Measurements from ENCODE around the gene LRMDA.

The LRMDA gene

GRCh38 chr10:76023007-76023406 lies 591.6 kb downstream of the LRMDA start:
- DNase-seq (ENCODE audit: low read depth, low spot score) = no peak

GRCh38 chr10:76024460-76025123 lies 593.2 kb downstream of the LRMDA start:
- DNase-seq (ENCODE audit: low read depth, low spot score) = no peak

GRCh38 chr10:76025124-76025477 lies 593.7 kb downstream of the LRMDA start:
- DNase-seq (ENCODE audit: low read depth, low spot score) = no peak

GRCh38 chr10:76026176-76026771 lies 594.9 kb downstream of the LRMDA start:
- no peak for DNase-seq (ENCODE audit: low read depth, low spot score)

GRCh38 chr10:76026905-76027304 lies 595.5 kb downstream of the LRMDA start:
- DNase-seq (ENCODE audit: low read depth, low spot score) = no peak

- DNase-seq (ENCODE audit: low read depth, low spot score) = no peak
Observed at GRCh38 chr10:76029782-76030181, 598.4 kb downstream of the LRMDA start.

- no peak for DNase-seq (ENCODE audit: low read depth, low spot score)
Observed at GRCh38 chr10:76031099-76031498, 599.7 kb downstream of the LRMDA start.

GRCh38 chr10:76031769-76032699 lies 600.6 kb downstream of the LRMDA start:
- DNase-seq (ENCODE audit: low read depth, low spot score) = no peak

- DNase-seq (ENCODE audit: low read depth, low spot score) = no peak
Observed at GRCh38 chr10:76032700-76033039, 601.2 kb downstream of the LRMDA start.

GRCh38 chr10:76033457-76034196 lies 602.2 kb downstream of the LRMDA start:
- no peak for DNase-seq (ENCODE audit: low read depth, low spot score)

- DNase-seq (ENCODE audit: low read depth, low spot score) = no peak
Observed at GRCh38 chr10:76034353-76035205, 603.2 kb downstream of the LRMDA start.

GRCh38 chr10:76035206-76036110 lies 604.0 kb downstream of the LRMDA start:
- DNase-seq (ENCODE audit: low read depth, low spot score) = no peak

- DNase-seq (ENCODE audit: low read depth, low spot score) = peak; percentile 7
Observed at GRCh38 chr10:76036111-76036940, 604.9 kb downstream of the LRMDA start.

- DNase-seq (ENCODE audit: low read depth, low spot score) = no peak
Observed at GRCh38 chr10:76036962-76037361, 605.5 kb downstream of the LRMDA start.

- no peak for DNase-seq (ENCODE audit: low read depth, low spot score)
Observed at GRCh38 chr10:76037531-76038155, 606.2 kb downstream of the LRMDA start.

- no peak for DNase-seq (ENCODE audit: low read depth, low spot score)
Observed at GRCh38 chr10:76038696-76039095, 607.3 kb downstream of the LRMDA start.

GRCh38 chr10:76040107-76040829 lies 608.8 kb downstream of the LRMDA start:
- no peak for DNase-seq (ENCODE audit: low read depth, low spot score)

- DNase-seq (ENCODE audit: low read depth, low spot score) = no peak
Observed at GRCh38 chr10:76040830-76041220, 609.4 kb downstream of the LRMDA start.

All from brain pericyte (primary cell).